ACC112 (cell line): ENCODE measurements around the gene MUC2.

ENCODE experiments used
- H2AFZ ChIP-seq: fragments of 200-600 bp; sonication (generic); one replicate; pipeline ENCODE4 v1.6.0; 2017; ENCODE audit warnings: antibody characterized with exemption, low read length; ENCODE audit not compliant: unreplicated experiment
- H3K27ac ChIP-seq: fragments of 200-600 bp; sonication (generic); 2 replicates; pipeline ENCODE4 v1.5.1; 2014; ENCODE audit warnings: low read depth, mild to moderate bottlenecking, antibody characterized with exemption, low read length, moderate library complexity
- H3K27me3 ChIP-seq: fragments of 200-600 bp; sonication (generic); 2 replicates; pipeline ENCODE4 v1.6.1; 2014; ENCODE audit warnings: mild to moderate bottlenecking, antibody characterized with exemption, low read length, moderate library complexity, mixed read lengths; ENCODE audit not compliant: insufficient read depth
- H3K36me3 ChIP-seq: fragments of 200-600 bp; sonication (generic); 2 replicates; pipeline ENCODE4 v1.6.1; 2016; ENCODE audit warnings: mild to moderate bottlenecking, antibody characterized with exemption, low read length, moderate library complexity, mixed read lengths; ENCODE audit not compliant: insufficient read depth
- H3K4me1 ChIP-seq: fragments of 200-600 bp; sonication (generic); one replicate; pipeline ENCODE4 v1.6.1; 2016; ENCODE audit warnings: low read length, mixed read lengths; ENCODE audit not compliant: insufficient read depth, unreplicated experiment, control insufficient read depth
- H3K4me3 ChIP-seq: fragments of 200-600 bp; sonication (generic); 2 replicates; pipeline ENCODE4 v1.5.1; 2014; ENCODE audit warnings: mild to moderate bottlenecking, low read depth, low read length
- H3K79me2 ChIP-seq: fragments of 200-600 bp; sonication (generic); one replicate; pipeline ENCODE4 v1.6.0; 2016; ENCODE audit warnings: low read length; ENCODE audit not compliant: control insufficient read depth, unreplicated experiment, insufficient read depth

The MUC2 gene

GRCh38 chr11:1075341-1075911, 752 bp downstream of the MUC2 start:
- H3K36me3 ChIP-seq, result no peaks in the 10 kb centered on the region
- no peaks in the 10 kb centered on the region for H3K27me3 ChIP-seq
- H3K27ac ChIP-seq, result no peak overlapping the region
- no peaks in the 10 kb centered on the region for H3K79me2 ChIP-seq
- peaks cover 21% of the 10 kb centered on the region for H3K4me1 ChIP-seq
- H3K4me3 ChIP-seq, result no peak overlapping the region
- no peak overlapping the region for H2AFZ ChIP-seq

DNA sequence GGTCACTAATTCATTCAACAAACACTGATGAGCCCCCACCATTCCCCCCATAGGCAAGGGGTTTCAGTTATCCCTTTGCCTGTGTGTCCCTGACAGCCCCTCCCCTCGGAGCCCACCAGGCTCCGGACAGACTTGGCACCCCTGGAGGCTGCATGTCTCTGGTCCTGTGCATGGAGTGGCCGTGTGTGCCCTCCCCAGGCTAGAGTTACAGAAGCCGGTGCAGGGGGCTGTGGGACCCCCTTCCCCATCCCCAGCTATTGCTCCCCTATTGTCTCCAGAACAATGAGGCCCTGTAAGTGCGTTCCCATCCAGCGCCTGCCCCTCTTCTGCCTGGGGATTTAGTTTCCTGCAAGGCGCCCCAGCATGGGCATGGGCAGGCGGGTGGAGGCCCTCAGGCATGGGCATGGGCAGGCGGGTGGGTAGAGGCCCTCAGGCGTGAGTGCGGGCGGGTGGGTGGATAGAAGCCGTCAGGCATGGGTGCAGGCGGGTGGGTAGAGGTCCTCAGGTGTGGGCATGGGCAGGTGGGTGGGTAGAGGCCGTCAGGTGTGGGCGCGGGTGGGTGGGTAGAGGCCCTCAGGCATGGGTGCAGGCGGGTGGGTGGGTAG, 1.5 kb downstream of the MUC2 start:
- H3K4me3 ChIP-seq, result no peak overlapping the region
- H3K27ac ChIP-seq, result no peak overlapping the region
- no peaks in the 10 kb centered on the region for H3K79me2 ChIP-seq
- no peaks in the 10 kb centered on the region for H3K36me3 ChIP-seq
- H3K4me1 ChIP-seq, result peaks cover 21% of the 10 kb centered on the region
- no peaks in the 10 kb centered on the region for H3K27me3 ChIP-seq
- no peak overlapping the region for H2AFZ ChIP-seq

DNA sequence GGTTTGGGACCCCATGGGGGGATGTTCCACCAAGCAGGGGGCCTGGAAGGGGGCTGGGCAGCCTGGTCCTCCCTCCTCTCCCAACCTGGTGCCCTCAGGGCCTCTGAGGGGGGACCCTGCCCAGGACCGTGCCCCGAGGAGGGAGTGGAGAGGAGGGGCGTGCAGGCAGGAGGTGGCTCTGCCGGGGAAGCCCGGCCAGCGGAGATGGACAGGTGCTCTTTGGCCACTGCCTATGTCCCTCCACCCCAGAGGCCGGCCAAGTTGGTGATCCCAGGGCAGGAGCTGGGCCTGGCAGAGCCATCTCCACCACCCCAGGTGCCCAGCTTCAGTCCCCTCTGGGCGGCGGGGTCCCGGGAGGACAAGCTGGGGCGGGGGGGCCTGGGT, 2.4 kb downstream of the MUC2 start:
- H2AFZ ChIP-seq, result no peak overlapping the region
- H3K4me3 ChIP-seq, result no peak overlapping the region
- H3K27me3 ChIP-seq, result no peaks in the 10 kb centered on the region
- peaks cover 21% of the 10 kb centered on the region for H3K4me1 ChIP-seq
- no peak overlapping the region for H3K27ac ChIP-seq
- H3K36me3 ChIP-seq, result no peaks in the 10 kb centered on the region
- no peaks in the 10 kb centered on the region for H3K79me2 ChIP-seq

GRCh38 chr11:1077417-1078119, 2.9 kb downstream of the MUC2 start:
- Histone ChIP-seq H3K36me3 (no peaks in the 10 kb centered on the region), H2AFZ (no peak overlapping the region), H3K27ac (no peak overlapping the region), H3K4me3 (no peak overlapping the region), H3K79me2 (no peaks in the 10 kb centered on the region), H3K4me1 (peaks cover 17% of the 10 kb centered on the region), H3K27me3 (no peaks in the 10 kb centered on the region)

DNA sequence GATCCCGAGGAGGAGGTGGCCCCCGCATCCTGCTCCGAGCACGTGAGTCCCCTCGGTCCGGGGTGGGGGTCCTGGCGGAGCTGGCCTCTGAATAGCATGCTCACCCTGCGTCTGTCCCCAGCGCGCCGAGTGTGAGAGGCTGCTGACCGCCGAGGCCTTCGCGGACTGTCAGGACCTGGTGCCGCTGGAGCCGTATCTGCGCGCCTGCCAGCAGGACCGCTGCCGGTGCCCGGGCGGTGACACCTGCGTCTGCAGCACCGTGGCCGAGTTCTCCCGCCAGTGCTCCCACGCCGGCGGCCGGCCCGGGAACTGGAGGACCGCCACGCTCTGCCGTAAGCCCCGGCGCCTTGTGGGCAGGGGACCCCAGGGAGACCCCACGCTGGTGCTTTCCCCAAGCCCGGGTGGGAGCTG, 3.5 kb downstream of the MUC2 start:
- H3K4me1 ChIP-seq, result peaks cover 11% of the 10 kb centered on the region
- H3K79me2 ChIP-seq, result no peaks in the 10 kb centered on the region
- H3K27me3 ChIP-seq, result no peaks in the 10 kb centered on the region
- H3K27ac ChIP-seq, result no peak overlapping the region
- no peaks in the 10 kb centered on the region for H3K36me3 ChIP-seq
- H2AFZ ChIP-seq, result no peak overlapping the region
- H3K4me3 ChIP-seq, result no peak overlapping the region

DNA sequence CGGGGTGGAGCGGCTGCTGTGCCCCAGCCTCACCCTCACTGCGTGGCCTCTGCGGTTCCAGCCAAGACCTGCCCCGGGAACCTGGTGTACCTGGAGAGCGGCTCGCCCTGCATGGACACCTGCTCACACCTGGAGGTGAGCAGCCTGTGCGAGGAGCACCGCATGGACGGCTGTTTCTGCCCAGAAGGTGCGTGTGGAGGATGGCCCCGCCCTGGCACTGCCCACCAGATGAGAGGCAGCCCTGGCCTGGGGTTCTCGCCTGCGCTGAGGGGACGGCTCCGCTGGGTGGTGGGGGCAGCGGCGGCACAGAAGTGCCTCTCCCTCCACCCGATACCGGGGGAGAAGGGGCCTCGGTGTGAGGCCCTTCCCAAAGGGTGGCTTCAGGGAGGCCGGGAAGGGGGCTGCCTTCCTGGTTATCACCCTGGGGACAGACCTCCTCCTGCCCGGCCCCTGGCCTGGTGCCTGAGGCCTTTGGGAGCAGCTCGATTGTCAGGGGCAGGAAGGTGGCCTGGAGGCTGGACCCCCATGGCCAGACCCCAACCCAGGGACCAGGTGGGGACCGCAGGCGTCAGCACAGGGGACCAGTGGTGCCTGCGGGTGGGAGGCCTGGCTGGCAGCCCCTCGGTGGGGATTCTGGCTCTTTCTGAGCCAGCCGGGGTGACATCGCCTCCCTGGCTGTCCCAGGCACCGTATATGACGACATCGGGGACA, 7.1 kb downstream of the MUC2 start:
- Histone ChIP-seq H2AFZ (no peak overlapping the region), H3K27me3 (no peaks in the 10 kb centered on the region), H3K36me3 (no peaks in the 10 kb centered on the region), H3K4me3 (no peak overlapping the region), H3K79me2 (no peaks in the 10 kb centered on the region), H3K4me1 (no peaks in the 10 kb centered on the region), H3K27ac (no peak overlapping the region)

DNA sequence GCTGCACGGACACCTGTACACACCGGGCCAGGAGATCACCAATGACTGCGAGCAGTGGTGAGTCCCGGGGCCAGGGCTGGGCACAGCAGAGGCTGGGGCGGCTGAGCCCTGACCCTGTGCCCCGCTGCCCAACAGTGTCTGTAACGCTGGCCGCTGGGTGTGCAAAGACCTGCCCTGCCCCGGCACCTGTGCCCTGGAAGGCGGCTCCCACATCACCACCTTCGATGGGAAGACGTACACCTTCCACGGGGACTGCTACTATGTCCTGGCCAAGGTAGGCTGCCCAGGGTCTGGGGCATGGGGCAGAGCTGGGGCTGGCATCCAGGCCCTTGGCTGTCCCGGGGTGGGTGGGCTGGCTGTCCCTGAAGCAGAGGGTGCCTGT, 7.7 kb downstream of the MUC2 start:
- Histone ChIP-seq H3K4me3 (no peak overlapping the region), H3K27me3 (no peaks in the 10 kb centered on the region), H3K36me3 (no peaks in the 10 kb centered on the region), H3K4me1 (no peaks in the 10 kb centered on the region), H2AFZ (no peak overlapping the region), H3K27ac (no peak overlapping the region), H3K79me2 (no peaks in the 10 kb centered on the region)

DNA sequence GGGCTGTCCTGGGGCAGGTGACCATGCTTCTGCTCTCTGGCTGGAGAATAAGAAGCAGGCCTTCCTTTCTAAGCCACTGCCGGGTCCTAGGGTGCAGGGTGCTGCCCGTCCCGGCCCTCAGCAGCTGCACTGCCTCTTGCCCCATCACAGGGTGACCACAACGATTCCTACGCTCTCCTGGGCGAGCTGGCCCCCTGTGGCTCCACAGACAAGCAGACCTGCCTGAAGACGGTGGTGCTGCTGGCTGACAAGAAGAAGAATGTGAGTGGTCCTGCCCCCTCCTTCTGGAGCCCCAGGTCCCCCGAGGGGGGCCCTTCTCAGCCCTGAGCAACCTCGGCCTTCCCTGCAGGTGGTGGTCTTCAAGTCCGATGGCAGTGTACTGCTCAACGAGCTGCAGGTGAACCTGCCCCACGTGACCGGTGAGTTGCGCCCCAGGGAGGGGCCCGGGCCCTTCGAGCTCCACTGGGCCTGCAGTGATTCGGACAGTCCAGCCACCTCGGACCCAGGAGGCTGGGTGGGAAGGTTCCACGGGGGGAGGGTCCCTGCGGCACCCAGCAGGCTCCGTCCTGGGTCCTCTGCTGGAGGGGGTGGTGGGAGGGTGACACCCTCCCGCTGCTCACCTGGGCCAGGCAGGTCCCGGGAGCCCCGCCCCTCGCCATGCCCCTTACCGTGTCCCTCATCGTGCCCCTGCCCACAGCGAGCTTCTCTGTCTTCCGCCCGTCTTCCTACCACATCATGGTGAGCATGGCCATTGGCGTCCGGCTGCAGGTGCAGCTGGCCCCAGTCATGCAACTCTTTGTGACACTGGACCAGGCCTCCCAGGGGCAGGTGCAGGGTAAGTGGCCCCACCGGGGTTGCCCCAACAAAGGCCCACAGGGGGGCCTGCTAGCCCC, 8.3 kb downstream of the MUC2 start:
- no peak overlapping the region for H2AFZ ChIP-seq

GRCh38 chr11:1083621-1084551, 9.2 kb downstream of the MUC2 start:
- Histone ChIP-seq H3K36me3 (no peaks in the 10 kb centered on the region), H3K27me3 (no peaks in the 10 kb centered on the region), H3K4me1 (no peaks in the 10 kb centered on the region), H3K4me3 (no peak overlapping the region), H3K27ac (no peak overlapping the region), H2AFZ (no peak overlapping the region), H3K79me2 (no peaks in the 10 kb centered on the region)

More for the DNA sequence above, 8.3 kb downstream of the MUC2 start:
- H3K27me3 ChIP-seq, result no peaks in the 10 kb centered on the region
- no peaks in the 10 kb centered on the region for H3K79me2 ChIP-seq
- H3K4me3 ChIP-seq, result no peak overlapping the region
- H3K36me3 ChIP-seq, result no peaks in the 10 kb centered on the region
- no peak overlapping the region for H3K27ac ChIP-seq
- no peaks in the 10 kb centered on the region for H3K4me1 ChIP-seq
